Prostate gland (tissue), 2 donors: ENCODE results near the gene SLC39A13.

ENCODE experiments used
- CTCF ChIP-seq, 4 experiments: fragments of 200-600 bp in 2 of 4; fragments of 450-650 bp in 2 of 4; sonication (generic) in 2 of 4; IDR thresholded peaks; 1 replicate in 3 of 4; 2 replicates in 1 of 4; pipeline ENCODE4 v1.5.1; 2016 to 2019; ENCODE audit warnings: antibody characterized with exemption in 4 of 4, mild to moderate bottlenecking in 2 of 4, moderate library complexity in 2 of 4
- POLR2A ChIP-seq: fragments of 450-650 bp; IDR thresholded peaks from one replicate; pipeline ENCODE4 v1.6.1; 2016; ENCODE audit warnings: antibody characterized with exemption, mild to moderate bottlenecking
- POLR2AphosphoS5 ChIP-seq: sonication (generic); formaldehyde crosslinking; IDR thresholded peaks from one replicate; pipeline ENCODE4 v1.6.1; 2017; ENCODE audit warnings: antibody characterized with exemption

- peak; percentile 49 for TF ChIP-seq POLR2A
- no peak for TF ChIP-seq CTCF (IDR thresholded peaks at IDR 0.05)
- TF ChIP-seq POLR2AphosphoS5: peak; percentile 92
Observed at GRCh38 chr11:47426062-47426956, 17.9 kb downstream of the SLC39A13 start, which contains the start of gene PSMC3.
